H54 (cell line): ENCODE results near the gene YARS1.

Experiments used
- DNase-seq: peaks from one replicate; pipeline ENCODE4 v3.0.0; 2011; ENCODE audit warnings: low spot score, mixed read lengths; ENCODE audit not compliant: insufficient read length
- FAIRE-seq: peaks from 3 replicates; lab custom pipeline; 2011; peaks lifted over from hg19 to GRCh38; lab: Jason Lieb, UNC
- POLR2A ChIP-seq: IDR thresholded peaks from 2 replicates; pipeline ENCODE4 v1.6.1; 2011; ENCODE audit warnings: low read depth, mild to moderate bottlenecking, low read length

The YARS1 gene

DNA sequence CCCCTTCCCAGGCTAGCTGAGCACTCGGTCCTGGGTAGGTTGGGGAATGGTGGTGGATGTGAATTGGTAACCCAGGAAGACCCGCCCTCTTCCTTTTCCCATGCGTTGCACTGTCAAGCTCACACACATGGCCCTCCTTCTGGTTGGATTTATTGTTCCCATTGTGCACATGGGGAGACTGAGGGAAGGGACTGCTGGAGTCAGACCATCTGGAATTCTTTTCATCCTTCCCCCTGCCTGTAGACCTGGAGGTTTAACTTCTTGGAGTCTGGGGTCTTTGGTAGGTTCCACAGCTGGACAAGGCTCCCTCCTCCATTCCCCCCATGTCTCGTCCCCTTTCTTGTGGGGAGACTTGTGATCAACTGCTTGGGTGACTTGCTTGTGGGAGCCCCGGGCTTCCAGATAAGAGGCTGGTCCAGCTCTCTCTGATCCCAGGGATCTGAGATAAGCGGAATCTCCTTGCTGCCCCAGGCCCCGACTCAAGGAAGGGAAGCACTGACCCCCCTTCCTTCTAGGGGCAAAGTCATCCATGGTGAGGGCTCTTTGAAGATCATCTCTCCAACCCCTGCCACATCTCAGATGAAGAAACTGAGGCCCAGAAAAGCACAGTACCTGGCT is 58.9 kb downstream of the YARS1 start:
- FAIRE-seq = no peak
- TF ChIP-seq POLR2A = no peak
- no peak for DNase-seq

DNA sequence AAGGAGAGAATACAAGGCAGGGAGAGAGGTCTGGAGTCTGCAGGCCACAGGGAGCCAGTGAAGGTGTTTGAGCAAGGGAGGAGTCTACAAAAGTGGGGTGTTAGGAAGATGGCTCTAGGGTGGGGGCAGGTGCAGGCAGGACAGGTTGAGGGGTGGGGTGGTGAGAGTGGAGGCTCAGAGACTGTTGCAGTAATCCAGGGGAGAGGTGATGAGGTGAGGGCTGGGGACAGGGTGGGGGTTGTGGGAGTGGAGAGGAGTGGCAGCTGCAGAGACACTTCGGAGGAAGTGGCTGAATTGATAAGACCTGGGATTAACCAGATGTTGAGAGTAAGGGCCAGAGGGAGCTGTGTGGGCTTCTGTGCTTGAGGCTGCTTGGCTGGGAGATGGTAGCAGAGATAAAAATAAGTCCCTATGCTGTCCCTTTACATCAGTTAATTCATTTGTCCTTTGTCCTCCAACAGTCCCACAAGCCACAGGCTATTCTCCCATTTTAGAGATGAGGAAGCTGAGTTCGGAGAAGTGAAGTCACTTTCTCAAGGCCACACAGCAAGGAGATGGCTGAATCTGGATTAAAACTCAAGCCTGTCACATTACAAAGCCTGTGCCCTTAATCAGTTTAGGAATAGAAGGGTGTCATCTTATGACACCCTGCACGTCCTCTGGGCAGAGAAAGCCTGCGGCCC is 59.8 kb downstream of the YARS1 start:
- FAIRE-seq (no peak), DNase-seq (no peak)
- TF ChIP-seq POLR2A = no peak

DNA sequence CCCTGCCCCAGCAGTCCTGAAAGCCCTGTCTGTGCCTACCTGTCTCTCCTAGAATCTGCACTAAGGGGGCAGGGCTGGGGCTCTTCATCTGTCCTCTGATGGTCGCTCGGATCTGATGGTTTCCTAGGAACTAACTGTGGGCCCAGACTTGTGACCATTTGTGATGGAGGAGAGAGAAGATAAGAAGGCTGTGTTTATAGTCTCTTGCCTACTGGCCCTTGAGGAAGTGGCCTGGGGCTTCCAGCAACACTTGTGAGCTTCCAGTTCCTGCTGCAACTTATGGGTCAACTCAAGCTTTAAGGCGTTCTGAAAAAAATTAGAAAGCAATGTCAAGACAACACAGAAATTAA is 61.4 kb downstream of the YARS1 start:
- FAIRE-seq = no peak
- TF ChIP-seq POLR2A = no peak

DNA sequence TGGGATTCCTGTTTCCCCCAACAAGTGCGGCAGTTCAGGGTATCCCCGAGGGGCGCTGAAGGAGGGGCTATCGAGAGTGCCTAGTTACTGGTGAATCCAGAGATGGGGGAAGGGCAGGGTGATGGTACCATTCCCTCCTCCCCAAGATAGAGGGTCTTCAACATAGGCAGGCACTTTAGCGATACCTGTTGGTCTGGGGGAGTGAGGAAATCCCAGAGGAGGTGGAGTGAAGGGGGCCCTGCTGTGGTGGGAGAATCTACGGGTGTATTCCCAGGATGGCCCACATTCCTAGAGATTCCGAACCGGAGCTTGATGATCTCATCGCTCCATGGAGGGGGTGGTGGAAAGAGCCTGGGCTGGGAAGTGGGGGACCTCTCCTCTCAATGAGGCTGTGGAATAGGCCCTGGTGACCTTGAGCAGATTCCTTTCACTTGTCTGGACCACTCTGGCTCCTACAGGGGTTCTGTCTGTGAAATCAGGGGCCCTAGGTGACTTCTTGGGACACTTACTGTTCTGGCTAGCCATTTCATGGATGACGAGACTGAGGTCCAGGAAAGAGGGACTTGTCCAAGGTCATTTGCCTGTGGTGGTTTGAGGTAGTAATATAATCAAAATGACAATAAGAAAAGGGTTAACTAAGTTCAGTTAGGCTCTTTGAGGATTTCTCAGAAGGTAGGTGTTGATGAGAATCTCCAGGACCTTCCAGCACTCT is 61.9 kb downstream of the YARS1 start:
- FAIRE-seq (no peak), DNase-seq (no peak)
- no peak for TF ChIP-seq POLR2A

More for the DNA sequence above, 61.4 kb downstream of the YARS1 start:
- DNase-seq = no peak

DNA sequence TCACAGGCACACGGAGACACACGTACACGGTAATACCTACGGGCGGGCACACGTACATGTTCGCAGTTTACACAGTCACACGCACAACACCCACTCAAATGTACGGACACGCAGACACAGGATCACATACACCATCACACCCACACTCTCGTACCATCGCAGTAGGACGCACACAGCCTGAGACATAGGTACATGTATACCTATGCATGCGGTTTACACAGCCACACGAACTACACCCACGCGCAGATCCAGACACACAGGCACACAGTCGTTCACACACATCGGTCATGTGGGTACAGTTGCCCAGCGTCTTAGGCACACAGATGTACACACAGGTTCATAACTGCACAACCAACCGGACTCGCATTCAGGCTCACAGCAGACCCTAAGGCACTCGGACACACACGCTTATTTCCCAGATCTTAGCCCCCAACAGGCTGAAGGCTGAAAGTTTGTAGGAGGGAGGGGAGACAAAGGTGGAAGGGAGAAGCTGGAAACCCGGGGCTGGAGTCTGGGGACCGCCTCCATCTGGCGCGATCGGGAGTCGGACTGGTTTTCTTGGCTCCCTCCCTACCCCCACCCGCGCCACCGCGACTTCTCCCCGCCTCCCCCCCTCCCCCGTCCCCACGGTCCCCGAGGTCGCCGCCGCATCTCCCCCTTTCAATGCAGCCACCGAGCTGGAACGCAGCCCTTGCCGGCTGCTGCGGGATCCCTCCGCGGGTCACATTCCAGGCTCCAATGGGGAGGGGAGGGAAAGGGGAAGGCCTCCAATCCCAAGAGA is 62.7 kb downstream of the YARS1 start:
- FAIRE-seq (no peak), DNase-seq (no peak)
- no peak for TF ChIP-seq POLR2A

DNA sequence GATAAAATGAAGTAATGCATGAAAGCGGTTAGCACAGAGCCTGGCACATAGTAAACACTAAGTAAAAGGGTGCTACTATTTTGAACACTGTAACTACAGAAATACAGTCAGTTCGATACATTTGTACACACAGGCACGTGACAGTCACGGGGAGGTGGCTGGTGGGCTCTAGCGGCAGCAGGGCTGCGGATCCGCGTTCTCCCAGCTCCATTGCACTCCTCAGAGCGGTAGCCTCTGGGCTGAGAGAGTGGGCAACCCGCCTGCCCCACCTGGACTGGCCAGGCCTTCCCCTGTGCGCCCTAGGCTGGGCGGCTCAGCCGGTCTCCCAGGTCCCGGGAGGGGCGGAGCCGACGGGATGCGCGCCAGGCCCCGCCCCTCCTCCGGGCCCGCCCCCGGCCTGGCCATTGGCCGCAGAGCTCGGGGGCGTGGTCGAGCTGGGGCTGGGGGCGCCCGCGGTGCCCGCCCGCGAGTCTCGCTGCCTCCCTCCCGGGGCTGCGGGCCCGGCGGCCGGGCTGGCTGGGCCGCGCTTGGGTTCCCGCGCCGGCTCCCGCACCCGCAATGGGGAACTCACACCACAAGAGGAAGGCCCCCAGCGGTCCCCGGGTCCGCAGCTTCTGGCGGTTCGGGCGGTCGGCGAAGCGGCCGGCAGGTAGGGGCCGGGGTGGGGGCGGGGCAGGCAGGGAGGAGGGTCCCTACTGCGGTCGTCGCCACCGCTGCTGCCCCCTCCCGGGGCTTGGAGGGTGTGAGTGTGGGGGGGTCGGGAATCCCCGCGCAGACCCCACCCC is 63.4 kb downstream of the YARS1 start:
- peak; percentile 22; the same call in 1 of the 2 replicates for TF ChIP-seq POLR2A
- DNase-seq (no peak), FAIRE-seq (no peak)

DNA sequence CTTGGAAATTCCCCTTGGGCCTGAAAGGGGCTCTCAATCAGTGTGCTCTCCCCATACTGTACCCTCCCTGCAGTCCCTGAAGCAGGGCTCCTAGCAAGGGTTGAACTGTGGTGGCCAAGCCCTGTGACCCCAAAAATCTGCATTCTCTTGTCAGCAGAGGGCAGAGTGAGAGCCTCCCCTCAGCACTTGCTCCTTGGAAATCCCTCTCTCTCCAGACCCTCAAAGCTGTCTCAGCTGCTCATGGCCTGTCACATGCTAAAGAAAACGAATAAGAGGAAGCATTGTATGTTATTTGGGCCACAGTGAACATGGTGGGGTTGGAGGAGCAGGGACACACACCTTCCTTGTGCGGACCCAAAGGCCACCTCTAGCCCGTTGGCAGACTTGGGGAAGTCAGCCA is 67.4 kb downstream of the YARS1 start:
- TF ChIP-seq POLR2A = no peak
- DNase-seq (no peak), FAIRE-seq (no peak)

DNA sequence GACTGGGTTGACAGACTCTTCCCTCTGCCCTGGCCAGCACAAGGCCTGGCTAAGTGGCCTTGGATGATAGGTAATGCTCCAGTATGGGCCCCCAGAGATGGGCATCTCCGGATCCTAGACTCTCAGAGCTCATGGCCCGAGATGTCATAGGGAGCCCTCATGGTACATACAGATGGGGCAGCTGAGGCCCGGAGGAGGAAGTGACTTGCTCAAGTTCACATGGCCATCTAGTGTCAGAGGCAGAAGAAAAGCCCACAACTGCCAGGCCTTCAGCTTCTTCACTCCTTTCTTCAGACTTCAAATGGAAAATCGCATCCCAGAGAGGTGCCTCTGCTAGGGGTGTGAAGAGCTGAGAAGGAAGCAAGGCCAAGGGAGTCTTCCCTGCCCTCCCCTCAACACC is 67.8 kb downstream of the YARS1 start:
- DNase-seq (no peak), FAIRE-seq (no peak)
- no peak for TF ChIP-seq POLR2A

DNA sequence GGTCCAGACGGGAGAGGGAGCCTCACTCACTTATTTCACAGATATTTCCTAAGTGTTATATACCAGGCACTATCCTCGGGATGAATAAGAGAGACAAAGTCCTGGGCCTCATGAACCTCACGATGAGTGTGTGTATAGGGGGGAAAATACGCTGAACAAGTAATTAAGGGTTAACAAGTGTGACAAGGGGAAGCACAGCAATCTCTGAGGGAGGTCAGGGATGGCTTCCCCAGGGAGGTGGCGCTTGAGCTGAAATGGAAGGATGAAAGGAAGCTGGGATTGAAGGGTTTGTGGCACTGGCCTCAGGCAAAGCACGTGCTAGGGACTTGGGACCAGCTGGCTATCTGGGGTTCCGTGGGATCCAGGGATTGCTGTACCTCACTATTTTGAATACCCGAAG is 68.2 kb downstream of the YARS1 start:
- DNase-seq (no peak), FAIRE-seq (no peak)
- TF ChIP-seq POLR2A = no peak

DNA sequence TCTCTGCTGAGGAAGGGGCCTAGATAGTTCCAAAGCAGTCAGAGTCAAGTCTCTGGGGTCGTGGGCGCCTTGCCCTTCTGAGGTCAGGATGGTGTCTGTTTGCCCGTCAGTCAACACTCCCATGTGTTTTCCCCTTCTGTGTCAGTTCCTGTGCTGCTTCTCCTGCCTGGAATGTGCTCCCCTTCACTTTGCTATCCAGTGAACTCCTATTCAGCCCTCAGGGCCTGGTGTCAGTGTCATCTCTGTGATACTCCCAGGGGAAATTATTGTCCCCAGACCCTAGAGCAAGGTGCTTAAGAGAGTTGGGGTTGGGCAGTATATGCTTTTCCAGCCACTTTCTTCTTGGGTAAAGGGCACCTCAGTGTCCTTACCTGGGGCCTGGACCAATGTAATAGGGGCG is 68.8 kb downstream of the YARS1 start:
- DNase-seq (no peak), FAIRE-seq (no peak)
- no peak for TF ChIP-seq POLR2A

DNA sequence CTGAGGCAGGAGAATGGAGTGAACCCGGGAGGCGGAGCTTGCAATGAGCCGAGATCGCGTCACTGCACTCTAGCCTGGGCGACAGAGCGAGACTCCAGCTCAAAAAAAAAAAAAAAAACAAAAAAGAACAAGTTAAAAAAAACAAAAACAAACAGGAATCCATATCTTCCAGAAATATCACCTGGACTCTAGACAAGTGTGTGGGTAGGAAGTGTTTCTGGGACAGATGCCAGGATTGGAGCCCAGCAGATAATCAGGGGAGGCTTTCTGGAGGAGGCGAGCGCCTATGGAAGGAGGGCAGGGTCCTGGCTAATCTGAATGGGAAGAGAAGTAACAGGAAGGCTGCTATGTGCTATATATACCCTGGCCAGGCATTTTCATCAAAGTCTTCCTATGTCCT is 71.0 kb downstream of the YARS1 start:
- no peak for FAIRE-seq
- DNase-seq = no peak
- TF ChIP-seq POLR2A = no peak

DNA sequence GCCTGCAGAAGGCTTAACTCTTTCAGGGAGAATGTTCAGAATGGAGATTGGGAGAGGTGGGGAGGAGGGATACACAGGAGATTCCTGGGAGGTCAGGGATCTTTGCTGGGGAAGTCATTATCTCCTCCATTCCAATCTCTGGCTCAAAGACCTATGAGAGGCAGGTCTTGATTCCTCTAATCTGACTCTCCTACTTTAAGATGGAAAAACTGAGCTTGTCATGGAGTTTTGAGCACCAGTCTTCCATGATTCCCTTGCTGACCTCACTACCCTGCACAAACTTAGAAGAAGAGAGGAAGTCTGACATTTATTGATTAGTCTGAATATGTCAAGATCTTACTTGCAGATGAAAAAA is 73.1 kb downstream of the YARS1 start:
- DNase-seq (no peak), FAIRE-seq (no peak)
- TF ChIP-seq POLR2A = no peak

DNA sequence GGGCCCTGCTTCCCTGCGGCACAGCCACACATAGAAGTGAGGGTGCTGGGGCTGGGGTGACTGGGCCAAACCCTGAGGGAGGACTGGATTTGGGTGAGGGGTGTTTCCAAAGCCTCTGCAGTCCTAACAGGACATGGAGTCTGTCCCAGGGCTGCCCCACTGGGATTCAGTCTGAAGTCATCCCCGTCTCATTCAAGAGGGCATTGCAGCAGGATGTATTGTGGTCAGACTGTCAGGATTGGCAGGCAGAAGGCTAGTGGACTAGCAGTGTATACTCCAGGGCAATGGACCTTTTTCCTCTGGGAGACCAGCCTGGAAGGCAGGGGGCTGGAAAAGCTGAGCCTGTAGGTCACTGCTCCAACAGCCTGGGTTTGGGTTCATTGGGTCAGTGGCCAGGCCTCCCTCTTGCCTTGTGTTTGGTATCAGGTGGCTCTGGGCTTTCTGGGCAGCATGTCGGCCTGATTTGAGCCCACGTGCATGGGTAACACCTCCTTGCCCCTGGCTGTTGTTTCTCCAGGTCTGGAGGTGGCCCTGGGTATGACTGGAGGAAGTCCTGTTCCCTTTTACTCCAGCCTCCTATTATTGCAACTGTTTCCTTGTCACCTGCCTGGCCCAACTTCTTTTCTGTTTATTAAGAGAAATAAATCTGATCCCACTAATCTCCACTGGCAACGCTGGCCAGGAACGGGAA is 73.6 kb downstream of the YARS1 start:
- no peak for FAIRE-seq
- TF ChIP-seq POLR2A = no peak
- no peak for DNase-seq
